ENCODE results near the gene SLC9A9.

SLC9A9 gene

DNA sequence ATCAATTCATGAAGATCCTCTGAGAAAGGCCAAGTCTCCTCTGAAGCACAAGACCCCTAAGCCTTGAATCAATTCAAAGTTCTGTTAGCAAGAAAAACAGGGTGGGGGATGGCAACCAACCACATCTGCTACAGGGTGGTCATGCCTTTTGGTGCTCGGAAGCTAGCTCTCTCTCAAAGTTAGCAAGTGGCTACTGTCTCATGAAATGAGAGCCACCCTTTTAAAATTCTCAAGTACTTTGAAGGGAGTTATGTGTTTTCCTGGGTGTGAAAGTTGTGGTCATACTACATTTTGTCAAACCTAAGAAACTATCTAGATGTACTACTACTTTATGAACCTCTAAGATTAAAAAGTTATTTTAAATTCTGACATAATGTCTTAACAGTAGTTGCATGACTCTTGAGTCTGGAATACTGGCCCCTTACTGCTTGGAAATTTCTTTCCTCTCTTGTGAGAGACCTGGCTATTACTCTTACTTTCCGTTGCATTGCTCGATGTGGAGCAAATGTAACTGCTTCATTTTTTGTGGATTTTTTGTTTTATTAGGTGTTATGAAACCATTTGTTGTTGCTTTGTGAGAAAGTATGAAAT, 612.6 kb downstream of the SLC9A9 start:
- DNase-seq (ENCODE audit: extremely low read depth in 1 of 2, low read depth in 1 of 2) = no peak

DNA sequence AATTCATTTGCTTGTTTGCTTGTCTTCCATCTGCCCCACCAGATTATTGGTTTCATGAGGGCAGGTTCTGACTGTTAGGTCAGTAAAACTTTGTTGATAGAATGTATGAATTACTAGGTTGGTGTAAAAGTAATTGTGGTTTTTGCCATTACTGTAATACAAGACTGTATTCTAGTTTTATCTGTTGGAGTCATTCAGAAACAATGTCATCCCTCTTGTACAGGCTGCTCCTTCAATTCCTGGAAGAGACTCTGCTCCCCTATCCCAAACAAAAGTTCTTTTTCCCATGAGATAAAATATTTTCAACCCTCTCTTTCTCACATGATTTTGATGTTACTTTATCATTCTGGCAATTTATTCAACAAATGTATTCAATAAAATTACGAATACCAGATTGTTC, 613.7 kb downstream of the SLC9A9 start:
- no peak for DNase-seq (ENCODE audit: extremely low read depth in 1 of 2, low read depth in 1 of 2)

DNA sequence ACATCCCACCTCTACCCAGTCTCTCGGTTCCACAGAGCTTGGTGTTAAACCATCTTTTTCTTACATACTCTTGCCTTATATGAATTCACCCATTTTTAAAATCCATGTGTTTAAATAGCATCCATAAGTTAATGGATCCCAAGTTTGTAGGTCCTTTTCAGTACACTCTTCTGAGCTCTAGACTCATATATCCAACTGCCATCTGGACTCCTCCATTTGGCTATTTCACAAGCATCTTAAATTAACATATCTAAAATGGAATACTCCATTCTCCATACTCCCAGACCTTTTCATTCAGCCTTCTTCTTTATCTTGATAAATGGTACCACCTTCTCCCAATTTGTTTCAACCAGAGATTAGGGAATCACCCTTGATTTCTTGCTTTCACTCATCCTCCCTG, 615.3 kb downstream of the SLC9A9 start:
- DNase-seq (ENCODE audit: extremely low read depth in 1 of 2, low read depth in 1 of 2) = no peak

DNA sequence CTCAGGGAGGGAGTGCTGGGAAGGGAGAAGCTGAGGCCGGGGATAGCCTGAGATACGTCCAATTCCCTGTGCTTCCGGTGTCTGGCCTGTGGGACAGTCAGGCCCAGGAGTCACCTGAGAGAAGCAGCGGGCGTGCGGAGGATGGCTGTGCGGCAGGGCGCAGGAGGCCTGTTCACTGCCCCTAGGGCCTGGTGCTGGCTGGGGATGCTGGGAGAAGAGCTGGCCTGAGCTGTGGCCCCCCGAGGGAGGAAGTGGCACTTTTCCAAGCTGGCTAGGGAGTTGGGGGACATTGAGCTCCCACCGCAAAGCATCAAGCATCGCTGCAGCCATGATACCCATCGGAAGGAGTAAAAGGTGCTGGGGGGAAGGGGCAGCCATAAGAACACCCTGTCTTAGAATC, 619.9 kb downstream of the SLC9A9 start:
- no peak for DNase-seq (ENCODE audit: extremely low read depth in 1 of 2, low read depth in 1 of 2)

DNA sequence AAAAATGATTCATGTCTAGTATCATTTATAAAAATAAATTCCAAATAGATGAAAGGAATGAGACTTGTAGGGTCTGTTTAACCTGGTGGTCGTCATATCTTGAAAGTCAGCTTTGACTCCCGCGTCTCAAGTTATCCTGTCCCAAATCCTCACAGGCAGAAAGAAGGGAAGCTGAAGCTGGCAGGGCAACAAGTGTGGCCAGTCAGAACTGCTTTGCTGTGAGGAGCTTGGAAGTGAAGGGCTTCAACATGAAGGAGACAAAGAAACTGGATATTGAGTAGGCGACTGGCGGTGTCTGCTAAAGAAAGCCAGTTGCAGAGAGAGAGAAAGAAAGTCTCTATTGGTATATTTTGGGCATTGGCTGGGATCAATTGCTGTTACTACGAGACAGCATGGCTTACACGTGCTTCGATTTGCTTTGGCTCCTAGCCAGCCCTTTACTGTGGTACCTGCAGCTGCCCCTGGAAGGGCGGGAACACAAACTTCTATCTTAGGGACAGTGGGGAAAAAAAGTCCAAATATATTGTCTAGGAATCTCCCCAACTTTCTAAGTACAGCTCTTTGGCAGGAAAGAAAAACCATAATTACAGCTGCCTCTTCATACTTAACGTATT, 621.5 kb downstream of the SLC9A9 start:
- no peak for DNase-seq (ENCODE audit: extremely low read depth in 1 of 2, low read depth in 1 of 2)

DNA sequence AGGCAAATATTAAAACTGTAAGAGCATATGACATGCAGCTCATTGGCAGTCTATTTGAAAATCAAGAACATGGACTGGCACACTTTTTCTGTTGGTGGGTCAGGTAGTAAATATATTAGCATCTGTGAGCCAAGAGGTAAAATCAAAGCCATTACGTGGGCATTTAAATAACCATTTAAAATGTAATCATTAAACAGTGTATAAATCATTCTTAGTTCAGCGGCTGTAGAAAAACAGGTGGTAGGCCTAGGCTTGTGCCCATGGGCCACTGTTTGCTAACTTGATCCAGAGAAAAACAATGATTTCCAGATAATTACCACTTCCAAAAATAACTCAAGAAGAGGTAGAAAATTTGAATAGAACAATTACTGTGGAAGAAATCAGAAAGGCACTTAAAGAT, 623.6 kb downstream of the SLC9A9 start:
- DNase-seq (ENCODE audit: extremely low read depth in 1 of 2, low read depth in 1 of 2) = no peak

DNA sequence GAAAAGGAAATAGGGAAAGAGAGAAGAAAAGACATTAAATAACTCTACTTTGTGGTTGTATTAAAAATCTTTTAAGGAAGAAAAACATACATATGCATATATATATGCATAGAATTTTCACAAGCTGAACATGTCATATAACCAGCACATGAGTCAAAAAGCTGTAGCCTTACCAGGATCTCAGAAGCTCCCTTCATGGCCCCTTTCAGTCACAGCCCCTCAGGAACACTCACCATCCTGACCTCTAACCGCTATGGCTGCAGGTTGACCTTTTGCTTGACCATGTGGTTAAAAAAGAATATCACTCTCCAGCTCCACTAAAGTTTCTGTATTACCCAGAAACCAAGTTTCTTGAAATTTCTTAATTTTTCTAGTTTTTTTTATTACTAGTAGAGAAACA, 625.3 kb downstream of the SLC9A9 start:
- DNase-seq (ENCODE audit: extremely low read depth in 1 of 2, low read depth in 1 of 2) = no peak

DNA sequence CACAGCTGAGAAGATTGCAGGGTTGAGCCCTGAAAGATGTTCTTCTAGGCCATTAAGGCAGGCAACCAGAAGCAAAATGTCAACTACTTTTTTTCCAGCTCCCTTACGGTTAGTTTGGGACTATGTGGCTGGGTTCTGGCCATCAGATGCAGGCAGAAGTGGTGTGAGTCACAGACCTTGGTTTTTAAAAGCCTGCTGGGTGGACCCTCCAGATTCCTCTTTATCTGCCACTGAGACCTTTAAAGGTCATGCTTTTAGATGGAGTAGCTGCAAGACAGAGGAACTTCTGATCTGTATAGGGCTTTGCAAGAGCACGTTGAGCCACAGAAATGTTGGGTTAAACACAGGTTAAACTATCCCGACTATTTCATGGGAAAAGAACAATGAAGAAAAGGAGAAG, 625.8 kb downstream of the SLC9A9 start:
- no peak for DNase-seq (ENCODE audit: extremely low read depth in 1 of 2, low read depth in 1 of 2)

DNA sequence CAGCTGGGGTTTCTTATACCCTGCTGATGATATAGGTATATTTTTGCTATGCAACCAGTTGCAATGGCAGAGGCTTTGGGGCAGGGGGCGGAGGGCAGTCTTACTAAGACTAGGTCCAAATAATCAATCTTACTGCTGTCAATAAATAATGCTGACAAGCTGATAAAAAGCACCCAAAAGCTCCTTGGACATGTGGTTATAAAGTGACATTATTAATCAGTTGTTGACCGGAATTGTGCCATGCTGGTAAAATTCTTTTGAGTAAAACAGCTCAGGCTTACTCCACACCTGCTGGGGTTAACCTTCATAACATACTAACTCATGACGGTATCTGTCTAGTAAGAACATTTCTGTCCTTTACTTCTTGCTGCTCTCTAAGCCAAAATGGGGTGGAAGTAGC, 626.8 kb downstream of the SLC9A9 start:
- DNase-seq (ENCODE audit: extremely low read depth in 1 of 2, low read depth in 1 of 2) = no peak

DNA sequence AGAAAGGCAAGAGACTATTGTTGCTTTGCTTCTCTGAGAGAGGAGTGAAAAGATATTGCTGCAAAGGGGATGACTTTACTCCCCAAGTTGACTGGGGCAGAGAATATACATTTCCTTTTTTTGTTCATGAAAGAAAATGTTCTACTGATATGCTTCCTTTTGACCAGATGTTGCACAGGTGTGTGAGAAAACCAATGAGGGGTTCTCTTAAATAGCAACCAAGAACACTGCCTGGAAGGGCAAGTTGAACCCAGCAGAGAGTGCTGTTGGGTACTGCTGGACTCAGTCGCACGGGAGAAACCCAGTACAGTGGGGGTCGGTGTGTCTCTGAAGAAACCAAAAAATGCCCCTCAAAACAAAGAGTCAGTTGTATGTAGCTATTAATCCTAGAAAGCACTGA, 627.5 kb downstream of the SLC9A9 start:
- DNase-seq (ENCODE audit: extremely low read depth in 1 of 2, low read depth in 1 of 2) = no peak

DNA sequence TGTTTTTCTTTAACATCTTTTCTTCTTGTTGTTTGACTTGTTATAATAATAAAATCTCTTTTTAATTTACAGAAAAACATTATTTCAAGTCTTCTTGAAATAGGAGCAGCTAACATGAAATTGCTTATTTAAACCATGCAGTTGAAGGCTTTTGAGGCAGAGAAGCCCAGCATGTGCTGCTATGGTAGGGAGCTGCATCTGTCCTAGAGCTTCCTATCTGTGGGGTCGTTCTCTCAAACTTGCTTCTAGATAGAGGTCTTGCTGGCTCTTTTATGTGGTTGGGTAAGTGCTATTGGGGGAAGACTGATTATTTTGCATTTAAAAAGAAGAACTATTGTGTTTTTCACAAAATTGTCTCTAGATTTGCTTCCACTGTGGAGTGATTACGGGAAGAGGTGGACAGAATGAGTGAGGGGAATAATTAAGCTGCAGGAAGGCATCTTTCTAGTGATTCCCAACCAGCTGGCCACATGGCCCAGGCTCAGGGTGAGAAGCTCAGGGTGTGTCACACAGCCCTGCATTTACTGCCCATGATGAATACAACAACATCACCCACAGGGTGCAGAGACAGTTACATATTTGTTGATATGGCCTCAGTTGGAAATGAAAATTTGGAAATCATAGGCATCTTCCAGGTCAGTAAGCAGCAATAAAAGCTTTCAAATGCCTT, 630.0 kb downstream of the SLC9A9 start:
- DNase-seq (ENCODE audit: extremely low read depth in 1 of 2, low read depth in 1 of 2) = no peak

DNA sequence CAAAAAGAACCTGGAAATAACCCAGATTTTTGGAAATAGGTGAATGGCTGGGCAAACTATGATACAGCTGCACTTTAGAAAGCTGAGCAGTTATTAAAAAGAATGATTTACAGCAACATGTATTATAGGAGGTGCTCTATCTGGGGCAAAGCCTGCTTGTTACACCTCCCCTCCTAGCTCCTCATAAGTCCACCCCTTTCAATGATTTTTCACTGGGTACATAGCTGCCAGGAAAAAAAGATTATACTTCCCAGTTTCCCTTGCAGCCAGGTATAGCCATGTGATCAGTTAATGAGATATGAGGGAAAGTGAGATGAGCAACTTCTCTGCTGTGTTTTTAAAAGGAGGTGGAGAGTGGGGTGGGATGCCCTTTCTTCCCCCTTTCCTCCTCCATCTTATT, 631.0 kb downstream of the SLC9A9 start:
- DNase-seq (ENCODE audit: extremely low read depth in 1 of 2, low read depth in 1 of 2) = no peak

DNA sequence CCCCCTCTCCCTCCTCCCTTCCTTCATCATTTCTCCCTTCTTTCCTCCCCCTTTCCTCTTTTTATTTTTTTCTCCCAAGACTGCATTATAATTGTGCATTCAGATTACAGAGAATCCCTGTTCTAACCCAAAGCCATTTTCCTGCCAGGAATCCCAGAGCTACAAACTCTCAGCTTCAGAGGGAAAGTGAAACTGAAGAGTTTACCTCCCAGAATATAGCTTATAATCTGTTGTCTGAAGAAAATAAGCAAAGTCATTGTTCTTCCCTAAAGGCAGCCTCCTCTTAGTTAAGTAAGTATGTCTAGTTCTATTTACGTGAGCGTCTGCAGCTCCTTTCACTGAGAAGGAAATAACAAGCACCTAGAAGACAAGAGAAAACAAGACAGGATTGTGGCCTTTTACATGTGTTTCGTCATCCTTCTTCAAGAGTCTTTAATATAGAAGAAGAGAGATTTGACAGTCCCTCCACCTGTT, 631.5 kb downstream of the SLC9A9 start:
- no peak for DNase-seq (ENCODE audit: extremely low read depth in 1 of 2, low read depth in 1 of 2)
